HG02973 (cell line): ENCODE measurements around the gene MTHFD1L.

Experiments used
- ATAC-seq: cut with Tn5 transposase; IDR thresholded peaks from one replicate; pipeline ENCODE4 v1.9.1; 2021; ENCODE audit warnings: moderate library complexity; ENCODE audit not compliant: unreplicated experiment

MTHFD1L gene

DNA sequence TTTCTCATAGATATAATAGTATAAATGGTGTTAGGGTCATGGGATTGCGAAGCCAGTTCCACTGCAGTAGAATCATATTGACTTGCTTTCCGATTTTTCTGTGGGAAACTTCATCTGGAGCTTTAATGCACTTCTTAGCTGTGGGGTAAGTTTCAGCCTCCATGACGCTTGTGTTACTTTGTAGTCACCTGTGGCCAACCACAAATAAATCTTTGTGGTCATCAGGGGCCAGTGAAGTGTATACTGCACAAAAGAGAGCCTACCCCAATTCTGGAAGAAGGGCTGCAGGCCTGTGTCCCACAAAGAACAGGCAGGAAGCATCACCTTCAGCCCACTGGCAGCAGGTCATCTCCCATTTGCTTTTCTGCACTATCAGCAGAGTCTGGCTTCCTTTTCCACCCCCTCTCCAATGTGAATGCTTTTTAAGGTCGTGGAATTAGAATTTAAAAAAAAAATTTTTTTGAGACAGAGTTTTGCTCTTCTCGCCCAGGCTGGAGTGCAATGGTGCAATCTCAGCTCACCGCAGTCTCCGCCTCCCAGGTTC is 32.0 kb downstream of the MTHFD1L start:
- ATAC-seq, result no peak

- no peak for ATAC-seq
Measured at GRCh38 chr6:150898399-150899170, 33.1 kb downstream of the MTHFD1L start.

- no peak for ATAC-seq
Measured at GRCh38 chr6:150899231-150899630, 33.7 kb downstream of the MTHFD1L start.

GRCh38 chr6:150900049-150900448 is 34.5 kb downstream of the MTHFD1L start:
- no peak for ATAC-seq

DNA sequence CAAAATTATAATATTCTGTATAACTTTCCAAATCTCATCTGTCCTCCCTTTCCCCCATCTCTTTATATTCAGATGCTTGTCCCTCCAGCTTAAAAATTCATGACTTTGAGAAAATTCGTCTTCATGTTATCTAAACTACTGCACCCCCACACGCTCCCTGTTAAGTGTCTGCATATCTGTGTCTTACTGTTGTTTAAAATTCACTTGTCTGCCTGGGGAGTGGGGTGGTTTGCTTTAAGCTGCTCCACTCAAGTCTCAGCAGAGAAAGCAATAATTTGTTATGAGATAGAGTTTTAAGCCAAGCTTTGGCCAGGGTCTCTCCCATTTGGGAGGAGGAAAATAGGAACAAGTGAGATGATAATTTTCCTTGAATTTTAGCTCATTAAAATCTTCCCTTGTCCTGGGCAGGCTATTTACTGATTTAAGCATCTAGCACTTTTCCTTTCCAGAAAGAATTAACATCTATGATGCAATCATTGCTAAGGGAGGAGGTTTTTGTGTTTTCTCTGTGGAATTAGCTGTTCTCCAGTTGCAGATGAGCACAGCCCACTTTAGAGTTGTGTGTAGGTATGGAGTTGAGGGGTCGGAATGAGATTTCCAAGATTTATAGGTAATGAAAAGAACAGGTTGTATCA is 36.8 kb downstream of the MTHFD1L start:
- ATAC-seq, result no peak

DNA sequence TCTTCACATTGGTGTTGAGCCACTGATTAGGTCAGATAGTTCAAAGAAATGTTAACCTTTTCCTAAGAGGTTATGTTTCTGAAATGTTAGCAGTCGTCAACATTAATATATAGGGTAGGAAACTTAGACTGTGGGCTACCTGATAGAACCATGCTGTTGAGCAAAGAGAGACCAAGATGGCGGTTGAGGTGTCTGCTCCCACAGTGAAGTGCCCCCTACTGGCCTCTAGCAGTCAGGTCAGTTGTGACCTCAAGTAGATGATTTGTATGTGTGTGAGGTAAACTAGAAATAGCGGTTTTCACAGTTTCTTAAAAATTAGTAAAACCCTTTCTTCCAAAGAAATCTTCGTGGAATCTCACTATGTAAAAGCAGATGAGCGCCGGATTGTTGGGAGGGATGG is 40.3 kb downstream of the MTHFD1L start:
- no peak for ATAC-seq

GRCh38 chr6:150906641-150907326 is 41.3 kb downstream of the MTHFD1L start:
- ATAC-seq, result no peak

GRCh38 chr6:150907383-150907782 is 41.9 kb downstream of the MTHFD1L start:
- no peak for ATAC-seq

DNA sequence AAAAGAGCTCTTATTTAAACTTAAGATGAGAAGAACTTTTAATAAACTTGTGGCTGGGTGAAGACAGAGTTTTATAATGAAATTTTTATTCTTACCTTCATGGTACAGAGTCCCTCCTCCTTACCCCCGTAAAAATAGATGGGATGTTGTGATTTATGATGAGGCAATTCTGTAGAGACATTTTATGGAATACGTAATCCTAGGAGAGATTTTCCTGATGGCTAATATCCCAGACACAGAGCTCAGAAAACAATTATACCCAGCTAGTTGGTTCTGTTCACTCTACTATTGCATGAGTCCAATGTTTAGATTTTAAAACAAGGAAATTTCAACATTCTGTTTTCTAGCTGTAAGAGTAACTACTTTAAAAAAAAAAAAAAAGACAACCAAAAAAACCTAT is 43.4 kb downstream of the MTHFD1L start:
- ATAC-seq, result no peak

DNA sequence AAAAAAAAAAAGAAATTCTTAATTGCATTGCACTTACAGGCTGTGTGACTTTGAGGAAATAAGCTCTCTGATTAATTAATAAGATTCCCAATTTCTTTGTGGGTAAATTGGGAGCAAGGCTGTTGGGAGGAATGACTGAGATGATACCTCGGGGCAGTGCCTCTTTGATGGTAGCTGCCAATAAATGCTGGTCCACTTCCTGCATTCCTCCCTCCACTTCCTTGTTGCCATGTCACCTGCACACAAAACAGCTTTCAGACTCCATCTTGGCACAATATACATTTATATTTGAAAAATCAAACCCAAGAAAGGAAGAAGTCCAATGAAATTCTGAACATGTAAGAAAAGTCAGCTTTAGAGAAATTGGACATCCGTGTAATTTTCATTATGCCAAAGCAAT is 45.1 kb downstream of the MTHFD1L start:
- ATAC-seq, result no peak

GRCh38 chr6:150914372-150914771 is 48.9 kb downstream of the MTHFD1L start:
- no peak for ATAC-seq

DNA sequence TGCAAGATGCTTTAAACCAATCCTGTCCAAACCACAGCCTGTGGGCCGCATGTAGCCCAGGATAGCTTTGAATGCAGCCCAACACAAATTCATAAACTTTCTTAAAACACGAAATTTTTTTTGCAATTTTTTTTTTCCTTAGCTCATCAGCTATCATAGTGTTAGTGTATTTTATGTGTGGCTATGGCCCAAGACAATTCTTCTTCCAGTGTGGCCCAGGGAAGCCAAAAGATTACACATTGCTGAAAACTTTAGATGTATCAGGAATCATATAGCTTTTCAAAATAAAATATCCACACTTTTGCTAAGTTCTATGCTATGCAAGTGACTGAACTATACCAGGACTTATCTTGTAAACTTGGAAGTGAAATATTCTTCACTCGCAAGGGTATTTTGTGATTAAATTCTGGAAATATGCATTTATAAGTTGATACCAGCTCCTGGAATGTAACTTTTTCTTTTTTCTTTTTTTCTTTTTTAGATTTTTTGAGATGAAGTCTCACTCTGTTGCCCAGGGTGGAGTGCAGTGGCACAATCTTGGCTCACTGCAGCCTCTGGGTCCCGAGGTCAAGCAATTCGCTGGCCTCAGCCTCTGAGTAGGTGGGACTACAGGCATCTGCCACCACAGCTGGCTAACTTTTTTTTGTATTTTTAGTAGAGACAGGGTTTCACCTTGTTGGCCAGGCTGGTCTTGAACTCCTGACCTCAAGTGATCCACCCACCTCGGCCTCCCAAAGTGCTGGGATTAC is 49.8 kb downstream of the MTHFD1L start:
- no peak for ATAC-seq

DNA sequence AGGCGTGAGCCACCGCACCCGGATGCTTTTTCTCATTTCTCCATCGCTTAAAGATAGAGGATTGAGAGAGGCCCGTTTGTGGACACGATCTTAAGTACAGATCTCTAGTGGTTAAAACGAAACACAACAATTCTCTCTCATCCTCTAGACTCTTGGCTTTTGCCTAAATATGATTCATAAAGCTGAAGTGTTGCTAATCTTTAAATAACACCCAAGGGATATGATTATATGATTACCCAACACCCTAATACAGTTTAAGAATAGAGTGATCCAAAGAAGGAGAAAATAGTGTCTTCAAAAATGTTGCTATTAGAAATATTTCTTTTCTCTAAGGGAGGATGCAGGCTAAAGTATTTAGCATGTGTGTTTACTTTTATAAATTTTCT is 50.4 kb downstream of the MTHFD1L start:
- no peak for ATAC-seq

DNA sequence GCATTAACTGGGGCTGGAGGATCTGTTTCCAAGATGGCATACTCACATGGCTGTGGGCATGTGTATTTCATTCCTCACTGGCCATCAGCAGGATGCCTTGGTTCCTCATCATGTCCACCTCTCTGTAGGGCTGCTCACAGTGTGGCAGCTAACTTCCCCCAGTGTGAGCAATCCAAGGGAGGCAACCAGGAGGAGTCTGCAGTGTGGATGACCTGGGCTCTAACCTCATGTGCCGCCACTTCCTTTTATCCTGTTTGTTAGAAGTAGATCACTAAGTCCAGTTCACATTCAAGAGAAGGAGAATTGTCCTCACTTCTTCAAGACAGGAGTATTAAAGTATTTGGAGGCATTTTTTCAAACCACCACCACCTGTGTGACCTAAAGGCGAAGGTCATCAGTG is 54.4 kb downstream of the MTHFD1L start:
- no peak for ATAC-seq

- no peak for ATAC-seq
Measured at GRCh38 chr6:150922137-150922536, 56.6 kb downstream of the MTHFD1L start.

DNA sequence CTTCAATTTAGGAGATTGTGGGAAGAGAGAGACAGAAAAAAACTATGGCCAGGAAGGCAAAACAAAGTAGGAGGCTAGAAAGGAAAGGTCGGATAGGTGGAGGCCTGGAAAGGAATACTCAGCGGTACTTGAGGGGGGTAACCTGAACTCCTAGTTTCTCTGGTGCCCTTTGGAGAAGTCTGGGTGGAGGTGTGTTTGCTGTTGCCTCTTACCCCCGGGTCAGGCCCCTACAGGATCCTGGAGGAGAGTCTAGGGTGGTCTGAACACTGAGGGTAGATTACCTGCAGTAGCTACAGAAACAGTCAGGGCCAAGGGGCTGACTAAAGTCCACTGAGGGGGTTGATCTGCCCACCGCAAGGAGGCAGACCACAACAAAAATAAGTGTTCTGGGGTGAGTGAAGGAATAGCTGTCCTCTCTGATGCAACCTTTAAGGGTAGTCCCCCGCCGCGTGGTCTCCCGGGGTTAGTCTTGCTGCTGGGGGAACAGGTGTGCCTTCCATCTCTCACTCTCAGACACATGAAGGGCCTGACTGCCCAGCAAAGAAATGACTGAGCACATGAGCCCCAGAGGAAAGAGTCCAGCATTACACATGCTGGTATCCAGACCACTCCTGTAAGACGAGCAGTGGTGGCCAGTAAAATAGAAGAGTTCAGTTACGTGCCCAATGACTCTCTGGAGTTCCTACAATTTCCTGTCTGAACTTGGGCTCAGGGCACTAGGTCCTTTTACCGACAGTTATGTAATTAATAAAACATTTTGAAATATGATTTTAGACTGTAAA is 59.5 kb downstream of the MTHFD1L start:
- ATAC-seq, result no peak

DNA sequence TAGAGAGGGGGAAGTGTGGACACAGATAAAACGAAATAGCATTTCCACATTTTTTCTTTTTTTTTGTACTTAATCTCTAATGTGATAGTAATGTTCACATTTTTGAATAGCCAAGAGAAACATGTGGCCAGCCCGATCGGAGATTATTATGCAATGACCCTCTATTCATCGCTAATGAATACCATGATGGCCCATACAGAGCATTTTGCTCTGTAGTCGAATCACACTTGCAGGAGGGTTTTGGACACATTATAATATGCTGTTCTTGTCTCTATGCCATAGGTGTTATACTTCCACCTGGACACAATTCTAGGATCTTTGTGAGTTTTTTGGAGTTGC is 60.1 kb downstream of the MTHFD1L start:
- ATAC-seq, result no peak

DNA sequence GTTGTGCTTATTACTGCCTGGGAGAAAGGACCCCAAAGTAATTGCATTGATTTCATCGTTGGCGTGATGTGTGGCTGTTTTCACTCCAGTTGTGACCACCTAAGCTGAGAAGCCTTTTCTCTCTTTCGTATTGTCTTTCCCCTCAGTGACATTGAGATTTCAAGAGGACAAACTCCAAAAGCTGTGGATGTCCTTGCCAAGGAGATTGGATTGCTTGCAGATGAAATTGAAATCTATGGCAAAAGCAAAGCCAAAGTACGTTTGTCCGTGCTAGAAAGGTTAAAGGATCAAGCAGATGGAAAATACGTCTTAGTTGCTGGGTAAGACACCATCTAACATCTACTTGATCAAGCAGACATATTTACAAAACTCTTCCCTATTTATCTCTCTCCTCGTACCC is 60.5 kb downstream of the MTHFD1L start:
- no peak for ATAC-seq

DNA sequence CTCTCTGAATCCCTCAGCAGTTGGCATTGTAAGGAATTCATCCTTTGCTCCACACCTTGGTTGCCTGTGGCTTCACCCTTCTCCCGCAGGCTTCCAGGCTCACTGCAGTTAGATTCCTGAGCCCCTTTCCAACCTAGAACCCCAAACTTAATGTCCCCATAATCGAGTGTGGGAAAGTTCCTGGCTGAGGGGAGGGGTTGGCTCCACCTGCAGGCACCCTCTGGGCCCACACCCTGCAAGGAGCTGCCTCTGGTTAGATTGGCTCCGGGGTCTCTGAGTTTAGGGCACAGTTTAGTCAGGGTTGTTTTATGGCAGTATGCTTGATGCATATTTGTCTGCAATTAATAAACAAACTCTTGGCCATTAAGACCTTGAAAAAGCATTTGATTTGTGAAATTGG is 63.4 kb downstream of the MTHFD1L start:
- ATAC-seq, result no peak

DNA sequence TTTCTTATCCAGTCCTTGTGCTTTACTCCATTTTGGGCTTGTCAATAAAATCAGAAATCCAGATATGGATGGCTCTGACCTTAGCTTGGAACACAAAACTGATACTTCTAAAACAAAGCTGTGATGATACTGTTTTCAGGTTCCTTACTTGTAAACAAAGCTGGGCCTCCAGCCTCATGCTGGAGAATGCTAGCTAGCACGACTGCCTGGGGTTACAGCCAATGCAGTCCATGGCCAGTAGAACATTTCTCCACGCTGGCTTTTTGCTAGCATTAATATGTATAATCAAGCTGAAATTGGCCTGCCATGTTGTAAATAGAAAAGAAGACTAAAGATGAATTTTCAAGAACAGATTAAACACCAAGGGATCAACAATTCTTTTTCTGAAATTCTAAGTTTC is 63.9 kb downstream of the MTHFD1L start:
- ATAC-seq, result no peak

GRCh38 chr6:150930841-150931240 is 65.3 kb downstream of the MTHFD1L start:
- ATAC-seq, result no peak
